Measurements from ENCODE around the gene FGGY. TPM values are rescaled to one million over a fixed set of nuclear protein-coding genes. Genes with fewer than 3 reads are reported as not detected.

The FGGY gene
- total RNA-seq, 1 experiment from 2014 or later = 6.4 TPM

- no TSS peak for BruUV-seq (replicated peaks)
- no peaks in the 10 kb centered on the region for H3K4me1 ChIP-seq
- H3K36me3 ChIP-seq (ENCODE audit: control insufficient read depth, insufficient read depth, low read length) = no peaks in the 10 kb centered on the region
- H3K27me3 ChIP-seq (replicated peaks; ENCODE audit: control insufficient read depth, insufficient read depth, low read length) = no peaks in the 10 kb centered on the region
- H3K9me3 ChIP-seq = no peaks in the 10 kb centered on the region
- Mint-ChIP-seq H3K36me3 (ENCODE audit: insufficient read depth, unreplicated experiment) (no peaks in the 10 kb centered on the region), H3K27me3 (ENCODE audit: insufficient read depth, unreplicated experiment) (no peaks in the 10 kb centered on the region), H3K4me1 (ENCODE audit: low read depth, unreplicated experiment) (no peaks in the 10 kb centered on the region), H3K4me3 (ENCODE audit: unreplicated experiment) (no peak overlapping the region), H3K9me3 (ENCODE audit: unreplicated experiment) (no peaks in the 10 kb centered on the region), H3K27ac (ENCODE audit: unreplicated experiment) (no peak overlapping the region)
- TF ChIP-seq CTCF (IDR thresholded peaks at IDR 0.05; ENCODE audit: insufficient read depth in 1 of 2, low read depth in 1 of 2, low read length in 1 of 2, severe bottlenecking in 1 of 2, unreplicated experiment in 1 of 2) = no peak
- ChIA-PET CTCF (no interaction called here), POLR2A (no interaction called here)
- intact Hi-C loops (cut with micrococcal nuclease; ENCODE audit: unreplicated experiment) = no loop called here
- no peak overlapping the region for H3K4me3 ChIP-seq (ENCODE audit: low read depth, low read length)
- DNase-seq = no peak
Measured at GRCh38 chr1:59343576-59343840, 46.6 kb downstream of the FGGY start.

GRCh38 chr1:59345221-59345620 is 48.3 kb downstream of the FGGY start:
- Mint-ChIP-seq H3K27ac (ENCODE audit: unreplicated experiment) (no peak overlapping the region), H3K36me3 (ENCODE audit: insufficient read depth, unreplicated experiment) (no peaks in the 10 kb centered on the region), H3K27me3 (ENCODE audit: insufficient read depth, unreplicated experiment) (no peaks in the 10 kb centered on the region), H3K4me1 (ENCODE audit: low read depth, unreplicated experiment) (no peaks in the 10 kb centered on the region), H3K4me3 (ENCODE audit: unreplicated experiment) (no peak overlapping the region), H3K9me3 (ENCODE audit: unreplicated experiment) (no peaks in the 10 kb centered on the region)
- ChIA-PET POLR2A (no interaction called here), CTCF (no interaction called here)
- TF ChIP-seq CTCF (IDR thresholded peaks at IDR 0.05; ENCODE audit: insufficient read depth in 1 of 2, low read depth in 1 of 2, low read length in 1 of 2, severe bottlenecking in 1 of 2, unreplicated experiment in 1 of 2) = no peak
- Histone ChIP-seq H3K4me3 (ENCODE audit: low read depth, low read length) (no peak overlapping the region), H3K36me3 (ENCODE audit: control insufficient read depth, insufficient read depth, low read length) (no peaks in the 10 kb centered on the region), H3K4me1 (no peaks in the 10 kb centered on the region), H3K27me3 (replicated peaks; ENCODE audit: control insufficient read depth, insufficient read depth, low read length) (no peaks in the 10 kb centered on the region), H3K9me3 (no peaks in the 10 kb centered on the region)
- DNase-seq = no peak
- no TSS peak for BruUV-seq (replicated peaks)
- intact Hi-C loops (cut with micrococcal nuclease; ENCODE audit: unreplicated experiment) = no loop called here

- Mint-ChIP-seq H3K9me3 (ENCODE audit: unreplicated experiment) (no peaks in the 10 kb centered on the region), H3K36me3 (ENCODE audit: insufficient read depth, unreplicated experiment) (no peaks in the 10 kb centered on the region), H3K27ac (ENCODE audit: unreplicated experiment) (no peak overlapping the region), H3K4me3 (ENCODE audit: unreplicated experiment) (no peak overlapping the region), H3K4me1 (ENCODE audit: low read depth, unreplicated experiment) (no peaks in the 10 kb centered on the region), H3K27me3 (ENCODE audit: insufficient read depth, unreplicated experiment) (no peaks in the 10 kb centered on the region)
- DNase-seq = no peak
- Histone ChIP-seq H3K27me3 (replicated peaks; ENCODE audit: control insufficient read depth, insufficient read depth, low read length) (no peaks in the 10 kb centered on the region), H3K4me1 (no peaks in the 10 kb centered on the region), H3K9me3 (no peaks in the 10 kb centered on the region), H3K36me3 (ENCODE audit: control insufficient read depth, insufficient read depth, low read length) (no peaks in the 10 kb centered on the region), H3K4me3 (ENCODE audit: low read depth, low read length) (no peak overlapping the region)
- intact Hi-C loops (cut with micrococcal nuclease; ENCODE audit: unreplicated experiment) = no loop called here
- BruUV-seq (replicated peaks) = no TSS peak
- ChIA-PET POLR2A (no interaction called here), CTCF (no interaction called here)
- no peak for TF ChIP-seq CTCF (IDR thresholded peaks at IDR 0.05; ENCODE audit: insufficient read depth in 1 of 2, low read depth in 1 of 2, low read length in 1 of 2, severe bottlenecking in 1 of 2, unreplicated experiment in 1 of 2)
Measured at GRCh38 chr1:59346429-59346828, 49.5 kb downstream of the FGGY start.

Data from Caco-2 (cell line).